HG03575 (cell line): ENCODE measurements around the gene MEGF6.
"Not testable (repeated sequence)": the region's sequence is repeated elsewhere in the genome, so short reads cannot be mapped to it uniquely, and the experiment has no call there.

ENCODE experiments used
- ATAC-seq: cut with Tn5 transposase; IDR thresholded peaks from one replicate; pipeline ENCODE4 v1.9.1; 2021; ENCODE audit not compliant: unreplicated experiment, insufficient number of reproducible peaks, low FRiP score; ENCODE audit errors: extremely low read depth

MEGF6 gene

DNA sequence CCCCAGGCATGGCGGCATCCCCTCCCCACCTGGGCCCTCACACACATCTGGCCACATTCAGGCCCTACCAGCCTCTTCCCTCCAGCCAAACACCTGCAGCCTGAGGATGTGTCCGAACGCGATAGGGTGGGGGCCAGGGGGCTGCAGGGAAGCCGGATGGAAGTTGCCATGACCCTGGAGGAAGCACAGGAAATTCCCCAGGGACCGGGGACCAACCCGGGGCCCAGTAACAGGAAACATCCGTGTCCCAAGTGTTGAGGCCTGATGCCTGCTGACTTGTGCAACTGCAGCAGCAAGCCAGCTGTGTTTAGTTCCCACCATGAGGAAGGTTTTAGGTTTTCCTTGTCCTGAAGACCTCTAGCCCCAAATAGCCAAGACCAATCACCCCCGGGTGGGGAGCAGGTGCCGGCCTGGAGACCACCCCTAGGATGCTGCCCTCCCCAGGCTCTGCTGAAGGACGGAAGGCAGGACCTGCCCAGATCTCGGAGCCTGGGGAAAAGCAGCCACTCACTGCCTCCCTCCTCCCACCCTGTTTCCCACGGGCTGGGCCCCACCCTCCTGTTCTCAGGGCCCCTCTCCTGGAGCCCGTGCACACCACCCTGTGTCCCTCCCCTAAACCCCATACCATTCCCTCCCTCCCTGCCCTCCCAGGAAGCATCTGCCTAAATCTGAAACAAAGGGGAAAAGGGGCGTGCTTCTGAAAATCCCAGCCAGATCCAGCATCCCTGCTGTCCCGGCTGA lies 29.8 kb downstream of the MEGF6 start:
- ATAC-seq, result no peak

DNA sequence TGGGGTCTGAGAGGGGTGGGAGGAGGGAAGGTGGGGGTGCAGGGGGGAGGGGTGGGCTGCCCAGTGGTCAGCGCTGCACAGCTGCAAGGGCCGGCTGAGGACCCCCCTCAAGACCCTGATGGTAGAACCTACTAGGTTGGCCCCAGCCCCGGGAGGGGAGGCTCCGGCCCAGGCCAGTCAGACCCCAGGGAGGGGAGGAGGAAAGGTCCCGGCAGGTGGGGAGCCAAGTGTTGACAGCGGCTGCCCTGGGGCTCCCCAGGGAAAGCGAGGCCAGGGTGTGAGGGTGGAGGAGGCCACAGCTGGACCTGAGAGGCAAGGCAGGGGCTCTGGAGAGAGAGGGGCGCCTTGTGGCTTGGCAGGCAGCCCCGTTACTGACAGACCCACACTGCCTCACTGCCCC lies 31.1 kb downstream of the MEGF6 start:
- no peak for ATAC-seq

DNA sequence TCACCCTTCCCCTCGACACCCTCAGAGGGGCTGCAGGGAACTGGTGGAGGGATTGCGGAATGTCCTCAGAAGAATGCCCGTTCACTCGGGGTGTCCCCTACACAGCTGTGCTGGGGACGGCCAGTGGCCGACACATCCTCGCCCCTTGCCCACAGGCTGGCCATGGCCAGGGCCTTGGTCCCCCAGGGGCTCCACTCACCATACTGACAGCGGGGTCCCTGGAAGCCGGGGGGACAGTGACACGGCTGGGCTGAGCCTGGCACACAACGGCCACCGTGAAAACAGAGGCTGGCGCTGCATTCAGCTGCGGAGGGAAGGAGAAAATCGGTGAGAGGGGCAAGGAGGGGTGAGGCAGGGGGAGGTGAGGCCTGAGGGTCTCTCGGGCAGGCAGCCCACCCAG lies 31.7 kb downstream of the MEGF6 start:
- ATAC-seq, result no peak

DNA sequence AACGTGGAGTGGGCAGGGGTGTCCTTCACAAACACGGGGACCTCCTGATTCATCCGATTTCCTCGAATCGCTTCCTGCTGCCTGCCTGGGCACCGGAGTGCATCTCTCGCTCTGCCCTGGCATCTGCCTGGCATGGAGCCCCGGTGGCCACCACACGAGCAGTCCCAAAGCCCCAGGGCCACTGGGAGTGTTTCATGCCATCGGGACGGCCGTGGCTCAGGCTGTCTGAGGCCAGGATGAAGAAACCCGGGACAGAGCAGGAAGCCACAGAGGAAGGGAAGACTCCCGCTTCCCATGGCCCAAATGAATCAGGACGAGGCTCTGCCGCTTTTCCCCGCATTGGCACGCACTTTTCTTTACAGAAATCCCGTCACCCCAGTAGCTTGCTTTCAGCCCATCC lies 32.4 kb downstream of the MEGF6 start:
- ATAC-seq, result no peak

DNA sequence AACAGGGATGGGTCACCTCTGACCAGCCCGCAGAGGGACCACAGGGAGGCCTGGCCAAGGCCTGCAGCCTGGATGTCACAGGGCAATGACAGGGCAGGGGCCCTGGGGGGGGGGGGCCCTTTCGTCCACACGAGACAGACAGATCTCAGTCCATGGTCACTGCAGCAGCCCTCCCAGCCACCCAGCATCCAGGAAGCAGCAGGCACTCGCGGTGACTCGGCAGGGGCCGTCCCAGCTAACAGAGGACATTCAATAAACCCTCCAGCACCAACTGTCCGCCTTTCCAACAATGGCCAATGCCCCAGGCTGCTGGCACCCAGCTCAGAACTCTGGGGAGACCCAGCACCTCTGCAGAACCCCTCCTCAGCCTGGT lies 32.9 kb downstream of the MEGF6 start:
- ATAC-seq, result no peak

DNA sequence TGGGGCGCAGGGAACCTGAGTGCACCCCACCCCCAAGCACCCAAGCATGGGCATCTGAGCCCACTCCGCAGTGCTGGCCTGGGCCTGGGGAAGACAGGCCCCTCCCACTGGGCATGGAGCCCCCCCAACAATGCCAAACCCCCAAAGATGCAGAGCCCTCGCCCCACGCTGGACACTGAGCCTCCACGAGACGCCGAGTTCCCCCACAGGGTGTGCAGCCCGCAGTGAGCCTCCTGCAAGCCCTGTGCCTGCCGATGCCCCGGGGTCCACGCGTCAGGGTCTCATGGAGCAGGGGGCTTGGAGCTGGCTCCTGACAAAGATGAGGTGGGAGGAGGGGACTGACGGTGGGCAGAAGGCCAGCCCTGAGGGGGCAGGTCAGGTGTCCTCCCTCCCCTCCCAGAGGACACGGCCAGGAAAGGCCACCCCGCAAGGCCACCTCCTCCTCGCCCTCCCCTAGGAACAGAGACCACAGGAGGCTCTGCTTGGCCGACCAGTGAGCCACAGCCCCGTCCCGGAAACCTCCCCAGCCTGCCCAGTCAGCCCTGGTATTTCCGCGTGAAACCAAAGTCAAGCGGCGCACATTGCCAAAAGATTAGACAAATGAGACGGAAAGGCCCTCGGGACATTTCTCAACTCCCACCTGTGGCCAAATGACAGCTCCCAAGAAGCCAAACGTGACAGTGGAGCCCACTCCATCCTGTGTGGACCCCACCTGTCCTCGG lies 33.4 kb downstream of the MEGF6 start:
- no peak for ATAC-seq

DNA sequence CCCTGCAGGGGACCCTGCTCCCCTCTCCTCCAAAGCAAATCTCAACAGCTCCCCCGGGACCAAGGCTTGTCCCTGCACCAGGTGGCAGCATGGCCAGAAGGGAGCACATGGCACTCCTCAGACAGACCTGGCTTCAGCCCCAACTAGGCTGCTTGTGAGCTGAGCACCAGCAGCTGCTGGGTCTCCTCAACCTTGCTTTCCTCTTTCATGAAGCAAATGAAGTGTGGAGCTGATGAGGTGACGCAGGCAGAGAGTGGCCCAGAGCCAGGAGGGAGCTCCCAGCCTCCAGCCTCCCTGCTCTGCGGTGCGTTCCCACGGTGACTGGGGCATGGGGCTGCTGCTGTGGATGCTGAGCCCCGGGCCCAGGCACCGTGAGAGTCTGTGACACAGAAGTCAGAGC lies 34.0 kb downstream of the MEGF6 start:
- no peak for ATAC-seq

DNA sequence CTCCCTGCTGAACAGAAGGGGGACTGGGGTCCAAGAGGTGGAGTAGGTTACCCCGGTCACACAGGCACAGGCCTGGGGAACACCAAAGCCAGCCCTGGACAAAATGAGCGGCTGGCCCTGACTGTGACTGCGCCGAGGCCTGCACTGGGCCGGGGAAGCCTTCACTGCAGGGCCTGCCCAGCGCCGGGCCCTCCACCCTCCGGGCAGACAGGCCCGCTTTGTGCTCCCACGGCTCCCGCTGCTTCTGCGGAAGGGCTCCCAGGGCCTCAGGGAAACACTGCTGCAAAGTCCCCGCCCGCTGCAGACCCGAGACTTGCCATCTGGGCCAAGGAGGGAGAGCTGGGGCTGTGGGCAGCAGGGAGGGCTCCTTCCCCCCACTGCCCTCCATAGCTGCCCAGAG lies 35.3 kb downstream of the MEGF6 start:
- no peak for ATAC-seq

DNA sequence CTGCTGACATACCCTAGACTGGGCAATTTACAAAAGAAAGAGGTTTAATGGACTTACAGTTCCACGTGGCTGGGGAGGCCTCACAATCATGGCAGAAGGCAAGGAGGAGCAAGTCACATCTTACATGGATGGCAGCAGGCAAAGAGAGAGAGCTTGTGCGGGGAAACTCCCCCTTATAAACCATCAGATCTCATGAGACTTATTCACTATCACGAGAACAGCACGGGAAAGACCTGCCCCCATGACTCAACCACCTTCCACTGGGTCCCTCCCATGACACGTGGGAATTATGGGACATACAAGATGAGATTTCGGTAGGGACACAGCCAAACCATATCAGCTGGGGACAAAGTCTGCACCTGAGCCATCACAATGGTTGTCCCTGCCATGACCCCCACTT lies 35.8 kb downstream of the MEGF6 start:
- ATAC-seq, result not testable (repeated sequence)

DNA sequence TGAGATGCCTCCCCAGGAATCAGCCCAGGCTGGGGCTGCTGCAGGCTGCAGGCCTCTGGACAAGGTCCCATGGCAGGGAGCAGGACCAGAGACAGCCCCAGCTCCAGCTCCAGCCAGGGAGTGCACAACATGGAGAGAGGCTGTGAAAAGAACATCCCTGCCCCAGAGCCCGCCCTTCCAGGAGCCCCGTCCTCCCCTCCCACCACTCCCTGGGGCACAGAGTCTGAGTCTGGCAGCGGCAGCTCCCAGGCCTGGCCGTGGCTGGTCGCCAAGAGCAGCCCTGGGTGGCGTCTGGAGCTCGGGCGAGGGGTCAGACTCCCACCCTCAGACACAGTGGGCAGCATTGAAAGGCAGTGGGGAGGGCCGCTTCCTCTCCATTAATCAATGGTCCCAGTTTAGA lies 37.8 kb downstream of the MEGF6 start:
- no peak for ATAC-seq

DNA sequence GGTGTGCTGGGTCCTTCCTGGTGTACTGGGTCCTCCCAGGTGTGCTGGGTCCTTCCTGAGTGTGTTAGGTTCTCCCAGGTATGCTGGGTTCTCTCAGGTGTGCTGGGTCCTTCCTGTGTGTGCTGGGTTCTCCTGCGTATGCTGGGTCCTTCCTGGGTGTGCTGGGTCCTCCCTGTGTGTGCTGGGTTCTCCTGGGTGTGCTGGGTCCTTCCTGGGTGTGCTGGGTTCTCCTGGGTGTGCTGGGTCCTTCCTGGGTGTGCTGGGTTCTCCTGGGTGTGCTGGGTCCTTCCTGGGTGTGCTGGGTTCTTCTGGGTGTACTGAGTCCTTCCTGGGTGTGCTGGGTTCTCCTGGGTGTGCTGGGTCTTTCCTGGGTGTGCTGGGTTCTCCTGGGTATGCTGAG lies 38.7 kb downstream of the MEGF6 start:
- not testable (repeated sequence) for ATAC-seq

DNA sequence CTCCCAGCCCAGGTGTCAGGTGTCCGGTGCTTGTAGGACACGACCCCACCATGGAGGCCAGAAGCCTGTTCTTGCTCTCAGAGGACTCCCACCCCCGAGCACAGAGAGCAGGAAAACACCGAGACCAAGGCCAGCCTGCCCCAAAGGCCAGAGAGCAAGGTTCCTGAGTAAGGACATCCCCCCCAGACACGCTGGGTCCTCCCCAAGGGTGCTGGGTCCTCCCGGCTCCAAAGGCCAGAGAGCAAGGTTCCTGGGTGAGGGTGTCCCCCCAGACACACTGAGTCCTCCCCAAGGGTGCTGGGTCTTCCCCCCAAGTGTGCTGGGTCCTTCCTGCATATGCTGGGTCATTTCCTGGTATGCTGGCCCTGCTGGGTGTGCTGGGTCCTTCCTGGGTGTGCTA lies 40.0 kb downstream of the MEGF6 start:
- ATAC-seq, result no peak

DNA sequence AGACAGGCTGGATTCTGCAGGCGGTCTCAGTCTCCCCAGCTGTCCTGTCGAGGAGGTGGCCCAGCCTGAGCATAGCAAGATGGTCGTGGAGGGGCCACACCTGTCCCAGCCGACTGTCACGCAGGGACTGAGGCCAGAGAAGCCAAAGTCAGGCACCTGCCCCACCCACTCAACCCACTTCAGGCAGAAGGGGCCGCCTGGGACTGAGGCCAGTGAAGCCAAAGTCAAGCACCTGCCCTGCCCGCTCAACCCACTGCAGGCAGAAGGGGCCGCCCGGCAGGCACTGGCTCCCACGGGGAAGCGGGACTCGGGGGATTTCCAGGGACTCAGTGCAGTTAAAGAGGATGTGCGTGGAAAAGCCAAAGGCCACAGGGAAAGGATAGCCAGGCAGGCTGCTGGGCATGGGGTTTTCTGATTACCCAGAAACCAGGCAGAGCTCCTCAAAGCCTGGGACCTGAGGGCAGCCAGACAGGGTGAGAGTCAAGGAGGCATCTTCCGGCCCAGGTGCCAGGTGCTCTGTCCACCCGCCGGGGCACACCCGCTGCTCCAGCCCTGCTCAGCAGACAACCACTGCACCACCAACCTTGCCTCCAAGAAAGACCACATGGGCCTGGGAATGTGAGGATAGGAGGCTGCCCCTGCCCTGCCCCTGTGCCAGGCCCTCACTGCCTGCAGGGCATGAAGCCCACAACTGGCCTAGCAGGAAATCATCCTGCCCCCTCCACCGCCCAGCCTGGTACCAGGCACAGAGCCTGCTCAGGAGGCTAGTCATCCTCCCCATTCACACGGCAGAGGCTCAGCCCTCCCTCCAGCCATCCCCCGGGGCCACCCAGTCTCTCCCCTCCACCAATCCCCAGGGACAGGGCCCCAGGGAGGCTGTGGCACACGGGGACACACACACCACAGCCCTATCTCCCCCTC lies 41.0 kb downstream of the MEGF6 start:
- no peak for ATAC-seq

DNA sequence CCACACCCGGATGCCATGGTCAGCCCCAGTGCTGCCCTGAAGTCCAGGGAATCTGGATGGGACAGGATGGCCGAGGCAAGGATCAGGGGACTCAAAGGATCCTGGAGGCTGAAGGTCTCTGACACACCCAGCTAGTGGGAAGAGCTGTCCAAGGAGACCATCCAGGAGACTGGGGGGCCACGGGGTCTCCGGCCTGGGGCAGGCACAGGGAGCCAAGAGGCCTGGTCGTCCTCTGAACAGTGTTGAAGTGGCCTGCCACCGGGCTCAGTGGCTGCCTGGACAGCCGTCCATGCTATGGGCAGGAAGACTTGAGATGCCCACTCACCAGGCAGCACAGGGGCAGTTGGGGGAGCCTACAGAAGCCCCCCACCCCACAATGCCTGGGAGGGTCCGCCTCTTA lies 41.9 kb downstream of the MEGF6 start:
- no peak for ATAC-seq

DNA sequence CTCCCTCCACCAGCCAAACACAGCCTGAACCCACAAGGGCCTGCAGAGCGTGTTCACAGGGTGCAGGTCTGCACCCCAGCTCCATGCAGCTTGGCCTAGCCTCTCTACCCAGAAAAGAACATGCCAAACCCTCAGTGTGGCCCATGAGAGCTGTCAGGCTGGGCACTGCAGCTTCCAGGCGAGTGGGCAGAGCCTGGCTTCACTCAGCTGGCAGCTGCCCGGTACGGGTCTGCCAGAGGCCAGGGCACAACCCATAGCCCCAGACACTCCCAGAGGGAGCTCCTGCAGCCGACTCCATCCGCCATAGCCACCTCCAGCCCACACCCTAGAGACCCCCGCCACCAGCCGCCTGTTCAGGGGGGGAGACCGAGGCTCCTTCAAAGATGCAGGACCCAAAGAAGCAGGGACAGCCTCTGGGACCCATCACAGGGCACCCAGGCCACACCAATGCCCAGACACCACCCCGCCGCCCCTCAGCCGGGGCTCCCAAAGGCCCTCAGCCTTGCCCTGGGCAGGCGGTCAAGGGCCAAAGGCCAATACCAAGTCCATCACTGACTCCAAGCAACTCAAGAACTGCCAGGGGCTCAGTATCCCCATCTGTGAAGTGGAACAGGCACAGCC lies 42.4 kb downstream of the MEGF6 start:
- ATAC-seq, result no peak

DNA sequence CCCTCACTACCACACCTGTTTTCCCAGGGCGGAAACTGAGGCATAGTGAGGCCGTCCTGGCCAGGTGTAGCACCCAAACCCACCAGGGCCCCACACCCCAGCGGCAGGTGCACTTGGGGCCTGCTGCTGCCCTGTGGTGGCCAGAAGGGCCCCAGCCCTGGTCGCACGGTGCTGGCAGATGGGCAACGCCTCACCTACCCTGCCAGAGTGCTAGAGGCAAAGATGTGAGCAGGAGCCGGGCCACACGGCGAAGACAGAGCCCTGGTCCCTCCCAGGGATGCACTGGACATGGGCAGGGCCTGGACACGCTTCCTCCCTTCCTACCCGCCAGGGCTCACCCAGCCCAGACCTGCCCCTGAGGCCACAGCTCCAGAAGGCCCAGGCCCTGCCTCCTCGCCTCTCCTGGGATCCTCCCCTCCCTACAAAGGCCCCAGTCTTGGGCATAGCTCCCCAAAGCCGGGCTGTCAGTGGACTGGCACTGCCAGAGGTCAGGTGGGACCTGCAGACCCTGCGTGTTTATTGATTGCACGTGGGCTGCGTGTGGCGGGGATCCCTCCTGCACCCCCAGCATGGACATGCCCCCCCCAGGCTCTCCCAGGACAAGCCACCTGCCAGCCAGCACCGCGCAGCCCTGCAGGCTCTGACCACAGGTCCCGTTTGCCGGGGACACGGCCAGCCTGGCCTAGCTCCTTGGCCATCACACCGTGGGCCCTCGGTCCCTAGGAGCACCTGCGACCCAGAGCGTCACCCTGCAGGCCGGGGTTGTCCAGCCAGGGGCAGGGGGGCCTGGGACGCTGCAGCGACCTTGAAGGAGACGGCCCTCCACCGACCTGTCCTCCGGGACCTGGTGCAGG lies 44.1 kb downstream of the MEGF6 start:
- ATAC-seq, result no peak

DNA sequence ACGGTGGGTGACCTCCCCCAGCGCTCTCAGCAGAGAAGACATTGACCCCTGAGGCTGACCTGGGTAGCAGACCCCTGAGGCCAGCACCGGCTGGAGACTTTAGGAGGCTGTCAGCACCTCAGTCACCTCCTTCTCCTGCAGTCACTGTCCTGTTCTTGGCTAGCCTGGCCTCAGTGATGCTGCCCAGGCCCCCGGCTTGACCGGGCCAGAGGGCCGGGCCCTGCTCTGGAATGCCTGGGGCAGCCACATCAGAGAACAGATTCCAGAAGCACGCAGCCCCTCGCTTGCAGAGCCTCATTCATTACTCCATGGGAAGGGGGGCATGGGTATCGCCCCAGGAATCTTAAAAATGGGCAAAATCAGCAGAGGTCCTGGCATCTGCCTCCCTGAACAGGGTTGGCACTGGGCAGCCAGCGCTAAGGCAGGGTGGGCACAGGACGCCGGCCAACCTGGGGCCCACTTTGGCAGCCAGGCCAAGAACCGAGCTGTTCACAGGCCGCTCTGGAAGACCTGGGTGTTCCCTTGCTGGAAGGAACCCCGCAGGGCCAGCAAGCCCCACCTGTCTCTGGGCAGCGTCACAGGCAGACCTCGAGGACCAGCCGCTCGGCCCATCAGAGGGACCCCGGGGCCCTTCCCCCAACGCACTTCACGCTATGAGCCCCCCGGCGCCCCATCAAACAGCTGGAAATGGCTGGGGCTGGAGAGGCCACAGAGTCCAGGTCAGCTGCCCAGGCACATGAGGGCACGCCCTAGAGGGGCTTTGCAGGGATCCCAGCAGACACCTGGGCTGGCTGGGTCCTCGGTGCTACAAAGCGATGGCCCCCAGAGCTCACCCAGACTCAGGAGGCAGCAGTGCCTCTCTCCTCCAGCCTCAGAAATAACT lies 45.1 kb downstream of the MEGF6 start:
- no peak for ATAC-seq
